Bronchial epithelial cell (primary cell): ENCODE data around the gene DCLK3. TPM values are rescaled to one million over a fixed set of nuclear protein-coding genes. Genes with fewer than 3 reads are reported as not detected.

ENCODE experiments used
- DNase-seq: peaks from one replicate; pipeline ENCODE4 v3.0.0-alpha.2; 2010; ENCODE audit warnings: low read depth
- FAIRE-seq: peaks from 2 replicates; lab custom pipeline; 2011; peaks lifted over from hg19 to GRCh38; lab: Jason Lieb, UNC
- H3K27me3 ChIP-seq: 2 replicates; pipeline ENCODE4 v1.5.1; 2011; ENCODE audit warnings: low read length; ENCODE audit not compliant: control insufficient read depth, insufficient read depth
- H3K36me3 ChIP-seq: 2 replicates; pipeline ENCODE4 v1.5.1; 2011; ENCODE audit warnings: low read length; ENCODE audit not compliant: control insufficient read depth, insufficient read depth
- H3K4me3 ChIP-seq: 2 replicates; pipeline ENCODE4 v1.5.1; 2011; ENCODE audit warnings: mild to moderate bottlenecking, low read depth, low read length, control low read depth
- CTCF ChIP-seq: IDR thresholded peaks from 2 replicates; pipeline ENCODE4 v1.5.1; 2011; ENCODE audit warnings: mild to moderate bottlenecking, moderate library complexity, low read length, control low read depth, inconsistent platforms; ENCODE audit not compliant: insufficient read depth, severe bottlenecking
- total RNA-seq: library from RNA; depleted of rRNA; stranded (reverse); fragments of >200 nt; gene quantifications from 2 replicates; pipeline ENCODE4 v1.2.1, GENCODE V29; 2014

Gene DCLK3
- total RNA-seq, 1 donor from 2014 or later = not detected

- no peaks in the 10 kb centered on the region for H3K36me3 ChIP-seq
- DNase-seq = no peak
- H3K4me3 ChIP-seq = no peak overlapping the region
- no peak for FAIRE-seq
- no peaks in the 10 kb centered on the region for H3K27me3 ChIP-seq
- no peak for TF ChIP-seq CTCF
Observed at GRCh38 chr3:36666166-36666565, 98.2 kb downstream of the DCLK3 start.

GRCh38 chr3:36663666-36664291 lies 100.6 kb downstream of the DCLK3 start:
- Histone ChIP-seq H3K36me3 (no peaks in the 10 kb centered on the region), H3K27me3 (no peaks in the 10 kb centered on the region), H3K4me3 (no peak overlapping the region)
- peak; percentile 69 for DNase-seq
- no peak for FAIRE-seq
- no peak for TF ChIP-seq CTCF

DNA sequence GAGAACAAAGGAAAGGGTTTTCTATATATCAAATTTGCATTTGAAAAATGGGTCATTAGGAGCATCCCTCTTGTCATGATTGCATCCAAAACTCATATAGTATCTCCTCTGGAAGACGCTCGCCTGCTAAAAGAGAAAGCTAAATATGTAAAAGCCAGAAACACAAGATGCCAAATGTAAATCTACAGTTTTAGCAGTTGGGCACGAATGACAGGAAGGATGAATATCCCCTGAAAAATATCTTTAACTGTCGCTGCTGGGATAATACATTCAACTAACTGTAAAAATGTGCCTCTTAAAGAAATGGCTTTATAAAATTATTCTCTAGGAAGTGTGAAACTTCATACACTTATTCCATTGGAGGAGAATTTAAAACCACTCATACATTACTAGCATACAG lies 101.7 kb downstream of the DCLK3 start:
- Histone ChIP-seq H3K27me3 (no peaks in the 10 kb centered on the region), H3K36me3 (no peaks in the 10 kb centered on the region), H3K4me3 (no peak overlapping the region)
- no peak for TF ChIP-seq CTCF
- DNase-seq = no peak
- no peak for FAIRE-seq

Other genes starting within 250 kb of the DCLK3 start
- gene TRANK1, start 180.5 kb upstream of the DCLK3 start, total RNA-seq = 0.53 and 1.0 TPM in 2 replicates
- 6.1 and 7.2 TPM in 2 replicates for gene EPM2AIP1, start 228.6 kb upstream of the DCLK3 start, total RNA-seq
- gene MLH1, start 229.0 kb upstream of the DCLK3 start, total RNA-seq = 28.7 and 31.0 TPM in 2 replicates